Mesenteric fat pad (tissue), 1 donor: Measurements from ENCODE around the gene GNB1L. TPM values are rescaled to one million over a fixed set of nuclear protein-coding genes. Genes with fewer than 3 reads are reported as not detected.
"Not testable (repeated sequence)": the region's sequence is repeated elsewhere in the genome, so short reads cannot be mapped to it uniquely, and the experiment has no call there.

Experiments used
- DNase-seq: peaks from one replicate; pipeline ENCODE4 v3.0.0-alpha.2; 2020; ENCODE audit warnings: low spot score
- total RNA-seq: library from RNA; stranded (reverse); fragmentation: NEBNext Ultra II Directional; extraction: Animal tissue kit (Norgen Biotek cat#: 25700); gene quantifications from one replicate; pipeline ENCODE4 v1.2.1, GENCODE V29; 2021
- donor health status: DM: yes; HTN: yes; CAD: no.

GNB1L gene
- total RNA-seq, 1 donor from 2014 or later = 4.2 TPM

DNA sequence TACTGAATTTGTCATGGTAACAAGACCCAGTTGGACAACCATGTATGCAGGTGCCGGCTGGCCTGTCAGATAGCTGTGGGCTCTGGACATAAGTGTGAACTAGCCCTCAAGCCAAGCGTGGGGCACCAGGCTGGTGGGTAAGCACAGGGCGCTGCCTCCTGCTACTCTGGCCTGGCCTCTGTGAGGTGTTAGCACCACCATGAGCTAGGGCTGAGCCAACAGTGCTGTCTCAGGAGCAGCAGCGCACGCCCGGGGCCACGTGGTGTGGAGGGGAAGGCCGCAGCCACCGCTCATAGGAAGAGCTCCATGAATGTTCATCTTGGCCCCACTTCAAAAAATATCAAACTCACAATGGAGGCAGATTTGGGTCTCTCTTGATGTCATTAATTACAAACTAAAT lies 35.3 kb upstream of the GNB1L start:
- no peak for DNase-seq

DNA sequence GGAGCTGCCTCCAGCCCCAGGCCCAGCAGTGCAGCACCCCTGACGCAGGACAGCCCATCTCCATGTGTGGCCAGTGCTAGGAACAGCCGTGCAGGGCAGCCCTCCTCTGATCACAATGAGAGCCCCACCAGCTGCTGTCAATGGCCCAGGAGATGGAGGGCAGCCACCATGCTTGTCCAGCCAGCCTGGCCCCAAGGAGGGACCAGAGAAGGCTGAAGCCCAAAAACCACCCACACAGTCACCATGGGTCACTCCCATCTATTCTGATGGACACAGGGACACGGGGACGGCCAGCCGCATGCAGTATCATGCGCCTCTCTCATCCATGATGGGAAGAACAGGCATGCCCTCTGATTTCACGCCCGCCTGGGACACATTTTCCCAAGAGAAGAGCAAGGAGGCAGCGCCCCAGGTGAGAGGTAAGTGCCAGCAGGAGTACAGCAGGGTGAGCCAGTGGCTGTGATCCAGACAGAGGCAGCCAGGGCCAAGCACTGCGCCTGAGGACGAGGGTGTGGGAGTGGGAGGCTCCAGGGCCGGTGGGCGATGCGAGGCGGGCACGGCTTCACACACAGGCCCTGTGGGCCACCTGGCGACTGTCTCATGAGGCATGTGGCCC lies 33.6 kb upstream of the GNB1L start:
- DNase-seq = no peak

DNA sequence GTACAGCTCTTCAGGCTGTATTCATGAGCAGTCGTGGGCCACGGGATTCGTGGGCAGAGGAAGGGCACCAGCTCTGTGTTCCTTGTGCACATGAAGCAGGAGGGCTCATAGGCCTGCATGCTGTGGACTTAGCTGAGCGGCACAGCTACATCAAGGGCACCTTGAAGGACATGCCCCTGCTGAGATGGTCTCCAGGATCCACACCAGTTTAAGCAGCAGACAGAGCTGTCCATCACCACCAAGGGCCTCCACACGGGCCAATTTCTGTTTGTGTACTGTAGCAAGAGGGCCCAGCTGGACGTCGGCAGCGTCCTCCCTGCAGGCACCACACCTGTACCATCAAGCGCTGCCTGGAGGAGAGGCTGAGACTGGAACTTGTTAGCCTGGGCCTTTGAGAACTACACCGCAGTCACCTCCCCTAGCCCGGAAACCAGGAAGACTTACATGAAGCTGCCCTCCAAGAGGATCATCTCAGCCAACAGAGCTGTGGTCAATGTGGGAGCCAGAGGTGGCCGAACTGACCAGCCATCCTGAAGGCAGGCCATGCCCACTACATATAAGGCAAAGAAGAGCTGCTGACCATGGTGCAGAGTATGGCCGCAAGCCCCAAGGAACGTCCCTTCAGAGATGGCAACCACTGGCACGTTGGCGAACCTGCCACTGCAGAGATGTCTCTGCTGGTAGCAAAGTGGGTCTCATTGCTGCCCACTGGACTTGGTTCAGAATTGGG lies 32.7 kb upstream of the GNB1L start:
- DNase-seq = no peak

DNA sequence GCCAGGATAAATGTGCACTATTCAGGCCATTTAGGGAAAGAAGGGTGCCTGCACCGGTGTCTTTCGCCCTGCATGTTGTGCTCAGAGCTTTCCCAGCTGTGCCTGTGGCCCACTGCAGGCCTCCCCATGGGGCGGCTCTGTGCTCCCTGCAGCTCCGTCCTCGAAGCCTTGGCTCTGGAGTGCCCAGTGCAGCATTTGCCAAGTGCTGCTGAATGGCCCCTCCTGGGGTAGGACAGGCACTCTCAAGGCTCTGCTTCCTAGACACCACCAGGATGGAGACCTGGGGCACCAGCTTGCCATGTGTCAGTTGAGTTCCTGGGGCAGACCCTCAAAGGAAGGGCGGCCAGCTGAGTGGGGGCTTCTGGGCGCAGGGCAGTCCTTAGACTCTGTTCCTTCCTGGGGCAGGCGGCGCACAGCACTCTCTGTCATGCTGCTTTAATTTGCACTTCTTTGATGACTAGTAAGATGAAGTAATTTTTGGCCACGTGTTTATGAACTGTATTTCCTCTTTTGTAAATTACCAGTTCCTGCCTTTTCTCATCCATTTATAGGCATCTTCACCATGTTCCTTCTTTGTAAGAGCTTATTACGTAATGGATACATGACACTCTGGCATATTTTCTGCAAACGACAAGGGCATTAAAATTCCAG lies 32.1 kb upstream of the GNB1L start:
- DNase-seq = no peak

DNA sequence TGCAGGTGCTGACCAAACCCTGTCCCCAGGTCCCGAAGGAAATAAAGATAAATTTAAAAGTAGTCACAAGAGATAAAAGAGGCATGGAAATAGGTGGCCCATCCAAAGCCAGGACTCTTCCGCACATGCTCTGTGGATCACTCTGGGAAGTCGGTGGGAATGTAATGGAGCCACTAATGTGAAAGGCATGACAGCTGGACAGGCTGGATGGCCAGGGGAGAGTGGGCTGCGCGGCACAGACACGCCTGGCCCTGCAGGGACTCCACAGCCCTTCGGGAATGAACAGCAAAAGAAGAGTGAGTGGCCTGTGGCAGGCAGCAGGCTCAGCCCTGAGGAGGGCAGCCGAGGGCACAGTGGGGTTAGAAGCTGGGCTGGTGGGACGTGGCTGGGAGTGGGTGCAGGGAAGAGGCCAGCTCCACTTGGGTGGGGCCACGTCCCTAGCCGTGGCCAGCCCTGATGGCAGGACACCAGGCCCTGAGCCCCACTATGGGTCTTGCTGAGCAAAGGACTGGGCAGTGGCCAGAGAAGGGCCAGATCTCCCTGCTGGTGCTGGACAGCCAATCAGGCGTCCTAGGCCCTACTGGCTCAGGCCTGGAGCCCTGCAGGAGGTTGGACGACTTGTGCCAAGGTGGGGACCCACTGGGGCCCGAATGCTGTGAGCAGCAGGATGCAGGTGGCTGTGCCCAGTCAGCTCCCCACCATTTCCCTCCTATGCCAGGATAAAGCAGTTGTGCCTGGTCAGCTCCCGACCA lies 31.3 kb upstream of the GNB1L start:
- DNase-seq = no peak

DNA sequence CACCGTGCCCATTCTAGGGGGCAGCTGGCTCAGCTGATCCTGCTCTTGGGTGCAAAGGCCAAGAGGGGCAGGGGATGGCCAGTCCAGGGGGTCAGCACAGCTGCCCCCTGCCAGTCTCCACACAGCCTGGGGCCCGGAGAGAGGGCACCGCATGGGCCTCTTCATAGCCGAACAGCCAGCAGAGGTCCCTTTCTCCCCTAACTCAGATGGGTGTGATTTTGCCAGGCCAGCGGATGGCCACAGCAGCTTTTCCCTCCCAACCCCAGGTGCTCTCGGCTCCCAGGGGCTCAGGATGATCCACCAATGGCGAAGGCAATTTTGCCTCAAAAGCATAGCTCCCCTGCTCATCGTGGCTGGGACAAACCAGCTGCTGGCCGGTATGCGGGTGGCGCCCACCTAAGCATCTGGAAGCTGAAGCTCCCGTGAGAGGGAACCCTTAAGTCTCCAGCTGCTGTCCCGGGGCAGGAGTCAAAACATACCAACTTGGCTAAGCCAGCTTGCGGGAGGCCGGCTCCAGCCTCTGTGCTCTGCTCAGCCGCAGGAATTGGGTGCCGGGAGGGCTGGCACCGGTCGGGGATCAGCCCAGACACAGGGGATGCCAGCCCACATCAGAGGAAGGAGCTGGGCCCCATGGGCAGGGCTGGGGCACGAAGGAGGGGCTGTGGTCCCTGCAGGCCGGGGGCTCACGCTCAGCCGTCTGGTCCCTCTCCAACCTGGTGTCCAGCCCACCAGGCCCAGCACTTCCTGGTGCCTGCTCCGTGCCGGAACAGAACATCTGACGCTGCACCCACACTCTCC lies 30.5 kb upstream of the GNB1L start:
- DNase-seq = no peak

DNA sequence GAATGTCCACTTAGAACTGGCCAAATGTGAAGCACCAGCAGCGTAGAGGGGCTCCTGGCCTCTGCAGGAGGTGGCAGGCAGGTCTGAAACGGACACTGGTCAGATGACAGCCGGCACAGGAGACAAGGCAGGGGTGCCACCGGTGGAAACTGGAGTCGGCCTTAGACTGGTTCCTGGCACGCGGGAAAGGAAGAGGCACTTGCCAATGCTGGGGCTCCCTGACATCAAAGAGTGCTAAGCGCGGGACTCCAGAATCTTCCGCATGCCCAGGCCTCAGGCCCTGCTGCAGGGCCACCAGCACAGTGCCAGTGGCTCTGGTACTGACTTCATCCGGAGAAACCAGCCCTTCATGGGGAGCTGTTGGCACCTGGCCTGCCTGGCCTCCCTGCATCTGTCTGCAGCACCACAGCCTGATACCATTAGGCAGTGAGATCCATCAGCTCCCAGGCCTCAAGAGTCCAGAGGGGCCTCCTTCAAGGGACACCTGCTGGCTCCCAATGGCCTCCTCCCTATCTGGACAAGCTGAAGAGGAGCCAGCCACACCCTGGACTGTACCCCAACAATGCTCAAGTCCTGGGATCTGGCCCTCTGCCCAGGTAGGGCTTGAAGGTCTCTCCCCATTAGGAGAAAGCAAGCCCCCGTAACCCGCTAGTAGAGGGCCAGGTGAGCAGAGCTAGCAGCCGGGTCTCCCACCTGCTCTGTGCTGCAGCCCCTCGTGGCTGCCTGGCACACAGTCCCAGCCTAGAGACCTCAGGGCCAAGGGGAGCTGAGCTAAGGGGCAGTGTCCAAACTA lies 29.7 kb upstream of the GNB1L start:
- DNase-seq = no peak

DNA sequence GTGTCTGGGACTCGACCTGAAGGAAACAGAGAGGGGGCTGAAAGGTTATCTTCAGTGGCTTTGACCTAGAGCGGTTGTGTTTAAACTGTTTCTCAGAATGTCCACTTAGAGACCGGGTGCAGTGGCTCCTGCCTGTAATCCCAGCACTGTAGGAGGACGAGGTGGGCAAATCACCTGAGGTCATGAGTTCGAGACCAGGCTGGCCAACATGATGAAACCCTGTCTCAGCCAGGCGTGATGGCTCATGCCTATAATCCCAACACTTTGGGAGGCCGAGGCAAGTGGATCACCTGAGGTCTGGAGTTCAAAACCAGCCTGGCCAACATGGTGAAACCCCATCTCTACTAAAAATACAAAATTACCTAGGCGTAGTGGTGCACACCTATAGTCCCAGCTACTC lies 28.8 kb upstream of the GNB1L start:
- DNase-seq = not testable (repeated sequence)

DNA sequence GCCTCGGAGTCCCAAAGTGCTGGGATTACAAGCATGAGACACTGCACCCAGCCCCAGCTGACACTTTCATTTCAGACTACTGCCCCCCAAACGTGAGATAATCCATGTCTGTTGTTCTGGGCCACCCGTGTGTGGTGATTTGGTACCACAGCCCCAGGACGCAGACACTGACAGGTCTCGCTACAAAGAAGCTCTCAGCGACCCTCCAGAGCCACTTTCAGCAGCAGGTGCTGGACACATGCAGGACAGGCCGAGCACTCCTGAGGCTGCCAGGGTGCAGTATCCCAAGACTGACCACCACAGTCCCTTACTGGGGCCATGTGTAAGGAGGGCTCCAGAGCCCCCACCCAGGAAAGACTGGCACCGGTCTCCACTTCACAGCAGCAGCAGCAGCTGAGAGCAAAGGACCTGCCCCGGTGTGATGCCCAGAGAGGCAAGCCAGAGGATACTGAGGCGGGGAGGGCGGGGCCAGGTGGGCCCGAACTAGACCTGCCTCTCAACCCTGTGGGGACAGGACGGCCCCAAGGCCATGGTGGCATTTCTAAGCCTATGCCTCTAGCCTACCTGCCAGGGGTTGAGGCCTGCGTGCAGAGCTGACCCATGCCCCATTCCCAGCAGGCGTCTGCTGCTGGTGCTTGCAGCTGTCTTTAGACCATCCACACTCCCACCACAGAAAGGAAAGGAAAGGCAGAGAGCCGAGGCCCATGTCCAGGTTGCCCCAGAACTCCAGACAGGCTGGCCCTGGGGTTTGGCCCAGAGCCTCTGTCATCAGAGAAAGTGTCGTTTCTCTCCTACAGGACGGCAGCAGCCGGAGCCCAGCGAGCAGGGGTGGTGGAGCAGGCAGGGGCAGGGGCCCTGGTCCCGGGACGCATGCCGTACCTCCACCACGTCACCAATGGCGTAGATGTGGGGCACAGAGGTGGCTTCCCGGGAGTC lies 28.0 kb upstream of the GNB1L start:
- DNase-seq = peak; percentile 85

DNA sequence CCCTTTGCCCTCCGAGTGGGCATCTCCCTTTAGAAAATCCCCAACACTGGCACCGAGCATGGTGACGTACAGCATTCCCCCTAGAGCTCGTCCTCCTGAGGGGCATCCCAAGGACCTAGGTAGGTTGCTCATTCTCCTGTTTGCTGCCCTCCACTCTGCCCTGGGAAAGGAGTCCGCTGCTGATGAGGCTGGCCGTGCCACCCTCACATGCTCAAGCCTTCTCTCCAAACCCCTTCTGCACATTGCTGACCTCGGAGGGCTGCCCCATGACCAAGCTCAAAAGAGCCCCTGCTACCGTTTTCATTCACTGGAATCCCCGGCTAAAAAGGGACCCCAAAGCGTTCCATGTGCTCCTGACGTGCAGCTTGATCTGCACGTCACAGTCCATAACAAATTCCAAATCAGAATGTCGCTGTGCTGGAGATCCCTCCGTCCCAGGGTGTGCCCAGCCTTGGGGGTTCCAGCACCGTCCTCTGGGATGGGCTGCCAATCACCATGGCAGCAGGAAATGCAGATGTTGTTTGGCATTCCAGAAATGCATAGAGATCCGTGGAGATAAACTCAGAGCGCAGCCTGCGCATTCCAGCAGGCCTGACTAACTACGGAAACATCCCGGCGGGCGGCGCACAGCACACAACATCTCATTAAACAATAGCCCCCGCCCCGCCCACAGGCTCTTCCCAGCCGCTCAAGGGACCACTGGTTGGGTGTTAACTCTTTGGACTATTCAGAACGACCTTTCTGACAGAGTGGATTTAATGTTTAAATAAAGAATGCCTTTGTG lies 26.3 kb upstream of the GNB1L start:
- DNase-seq = peak; percentile 85

DNA sequence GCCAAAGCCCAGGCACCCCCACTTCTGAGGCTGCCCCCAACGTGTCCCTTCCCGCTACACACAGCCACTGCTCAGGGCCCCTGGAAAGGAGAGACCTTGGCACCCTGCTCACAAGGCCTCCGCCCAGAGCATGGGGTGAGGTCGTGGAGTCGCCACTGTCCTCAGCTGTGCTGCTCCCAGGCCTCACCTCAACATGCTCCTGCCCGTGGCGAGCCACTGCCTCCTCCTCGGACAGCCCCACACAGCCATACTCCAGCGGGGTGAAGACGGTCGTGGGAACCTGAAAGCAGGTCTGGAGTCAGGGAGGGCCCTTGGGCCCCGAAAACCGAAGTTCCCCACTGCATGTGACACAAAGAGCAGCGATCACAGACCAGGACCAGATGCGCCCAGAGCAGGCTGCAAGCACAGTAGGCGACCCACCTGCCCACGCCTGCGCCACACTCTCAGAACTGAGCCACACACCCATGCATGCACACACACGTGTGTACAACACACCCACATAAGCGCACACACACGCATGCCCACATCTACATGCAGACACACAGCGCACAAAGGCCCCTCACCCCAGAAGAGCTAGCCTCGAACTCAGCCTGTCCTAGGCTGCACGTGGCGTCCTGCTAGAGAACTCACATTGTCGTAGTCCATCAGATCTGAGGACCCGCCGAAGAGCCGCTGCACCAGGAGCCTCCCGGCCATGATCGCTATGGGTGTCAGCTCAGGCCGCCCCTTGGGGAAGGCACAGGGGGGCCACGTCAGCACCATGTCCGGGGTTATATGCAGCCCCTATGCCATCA lies 25.5 kb upstream of the GNB1L start:
- peak; percentile 84 for DNase-seq

DNA sequence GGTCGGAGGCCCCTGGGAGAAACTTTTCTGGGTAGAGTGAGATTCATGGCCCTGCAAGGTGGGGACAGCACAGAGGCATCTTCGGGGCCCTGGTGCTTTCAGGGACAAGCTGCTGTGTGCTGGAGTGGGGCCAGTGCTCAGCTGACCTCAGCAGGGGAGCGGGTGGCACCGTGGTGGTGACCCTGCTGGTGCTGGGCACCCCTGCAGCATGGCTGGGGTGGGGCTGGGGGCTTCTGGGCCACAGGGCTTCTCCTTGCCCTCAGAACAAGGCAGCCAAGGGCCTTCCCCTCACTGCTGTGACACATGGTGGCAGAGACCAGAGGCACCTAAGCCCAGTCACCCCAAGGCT lies 24.9 kb upstream of the GNB1L start:
- no peak for DNase-seq

DNA sequence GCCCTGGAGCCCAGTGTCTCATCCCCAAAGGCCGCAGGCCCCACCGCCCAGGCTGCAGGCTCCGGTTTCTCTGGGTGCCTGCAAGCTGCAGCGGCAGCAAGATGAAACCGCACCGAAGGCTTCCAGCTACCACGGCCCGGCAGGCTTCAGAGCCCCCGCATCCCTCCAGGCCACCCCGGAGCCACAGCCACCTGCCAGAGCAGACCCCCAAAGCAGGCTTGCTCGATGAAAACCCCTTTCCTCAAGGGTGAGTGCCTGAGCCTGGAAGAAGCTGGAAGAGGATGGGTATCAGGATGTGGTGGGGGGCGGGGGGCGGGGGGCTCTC lies 24.5 kb upstream of the GNB1L start:
- peak; percentile 72 for DNase-seq

DNA sequence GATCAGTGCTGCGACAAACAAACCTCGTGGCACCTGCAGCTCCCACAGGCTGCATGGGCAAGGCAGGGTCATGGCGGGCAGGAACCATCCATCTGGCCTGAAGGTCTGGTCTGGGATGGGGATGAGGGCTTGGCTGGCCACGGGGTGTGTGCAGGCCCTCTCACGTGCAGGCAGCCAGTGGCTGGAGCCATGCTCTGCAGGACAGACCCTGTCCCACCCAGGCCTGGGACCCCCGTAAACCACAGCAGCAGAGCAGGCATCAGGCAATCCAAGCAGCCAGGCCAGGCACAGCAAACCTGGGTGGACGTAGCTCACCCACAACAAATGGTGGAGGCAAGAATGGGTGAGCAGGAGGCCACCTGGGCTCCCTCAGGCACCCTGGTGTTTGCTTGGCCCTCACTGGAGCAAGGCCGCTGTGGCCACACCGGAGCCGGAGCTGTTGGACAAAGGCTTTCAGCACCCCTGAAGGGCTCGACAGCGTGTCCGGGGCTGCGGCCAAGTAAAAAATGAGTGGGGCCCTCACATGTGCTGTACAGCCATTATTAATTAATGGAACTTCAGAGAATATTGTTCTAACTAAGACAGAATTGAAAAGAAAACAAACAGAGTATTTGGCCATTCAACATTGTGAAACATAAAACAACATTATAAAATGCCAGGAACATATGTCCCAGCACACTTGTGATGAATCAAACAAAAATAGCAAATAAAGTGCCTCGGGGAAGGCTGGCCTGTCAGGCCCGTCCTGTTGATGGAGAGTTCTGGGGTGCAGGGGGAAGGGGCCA lies 24.0 kb upstream of the GNB1L start:
- DNase-seq = peak; percentile 87

DNA sequence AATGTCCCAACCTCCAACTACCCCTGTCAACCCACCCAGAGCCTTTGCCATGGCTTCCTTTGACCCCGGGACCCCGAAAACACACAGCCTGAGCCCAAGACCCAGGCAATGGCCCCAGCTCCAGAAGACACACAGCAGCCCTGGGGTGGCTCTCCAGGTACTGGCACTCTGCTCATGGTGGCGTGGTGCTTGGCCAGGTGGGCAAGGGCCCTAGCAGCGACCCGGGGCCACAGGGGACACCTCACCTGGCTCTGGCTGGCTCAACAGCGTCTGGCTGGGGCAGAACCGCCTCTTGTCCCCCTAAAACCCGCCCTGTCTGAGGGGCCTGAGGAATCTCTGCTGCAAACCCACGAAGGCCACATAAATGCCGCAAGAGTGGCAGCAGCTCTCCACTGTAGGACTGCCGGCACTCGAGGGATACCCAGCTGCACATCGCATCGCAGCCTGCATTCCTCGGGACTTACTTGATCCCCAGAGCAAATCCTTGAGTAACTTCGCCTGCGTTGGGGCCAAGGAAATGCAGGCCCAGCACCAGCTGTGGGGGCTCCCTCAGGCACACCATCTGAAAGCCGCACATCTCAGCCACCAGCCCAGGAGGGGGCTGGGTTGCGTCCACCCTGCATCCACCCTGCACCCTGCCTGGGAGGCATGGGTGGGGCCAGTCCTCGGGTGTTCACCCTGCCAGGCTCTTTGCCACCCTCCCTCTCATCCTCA lies 23.1 kb upstream of the GNB1L start:
- peak; percentile 85 for DNase-seq

DNA sequence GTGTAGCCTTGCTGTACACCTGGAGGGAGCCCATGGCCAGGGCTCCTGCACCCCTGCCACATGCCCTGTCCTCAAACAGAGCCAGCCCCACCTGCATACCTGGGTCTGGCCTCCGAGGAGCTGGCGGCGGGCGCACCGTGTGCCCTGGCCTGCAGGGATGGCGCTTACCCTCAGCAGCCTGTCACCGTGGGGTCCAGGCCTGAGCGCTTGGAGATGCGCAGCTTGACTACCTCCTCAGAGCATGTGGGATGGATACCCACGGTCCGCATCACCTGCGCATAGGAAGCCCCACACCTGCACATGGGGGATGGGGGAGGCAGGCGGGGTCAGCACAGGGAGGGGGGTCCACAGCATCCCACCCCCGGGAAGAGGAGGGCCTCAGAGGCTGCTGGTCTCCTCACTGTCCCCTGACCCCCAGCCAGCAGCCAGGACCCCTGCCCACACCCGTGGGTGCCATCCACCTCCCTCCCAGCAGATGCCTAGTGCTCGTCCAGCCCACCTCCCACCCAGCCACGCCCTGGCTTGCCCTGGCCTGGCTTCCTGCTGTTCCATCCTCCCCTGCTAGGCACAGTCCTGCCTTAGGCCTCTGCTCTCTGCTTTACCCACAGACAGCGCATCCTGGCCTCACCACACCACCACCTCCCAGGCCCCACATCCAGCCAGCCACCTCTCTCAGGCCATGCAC lies 22.4 kb upstream of the GNB1L start:
- no peak for DNase-seq
